ENCODE data around the gene SGCD.

Gene SGCD

DNA sequence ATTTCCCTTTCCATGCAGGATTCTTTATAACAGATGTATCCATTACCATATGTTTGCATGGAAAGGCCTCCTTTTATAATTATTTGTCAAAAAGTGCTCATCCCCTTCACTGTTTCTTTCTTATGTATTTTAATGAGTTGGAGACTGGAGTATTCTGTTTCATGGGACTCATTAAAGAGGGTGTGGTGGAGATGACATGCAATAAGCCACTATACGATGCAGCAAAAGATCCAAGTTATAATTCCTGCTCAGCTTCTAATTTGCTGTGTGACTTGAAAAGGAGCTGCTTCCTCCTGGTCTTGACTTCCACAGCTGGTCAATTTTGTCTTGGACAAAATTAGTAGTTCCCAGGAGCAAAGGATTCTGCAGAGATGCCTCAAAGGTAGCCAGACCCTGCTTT, 13.9 kb downstream of the SGCD start:
- Histone ChIP-seq H3K4ac (ENCODE audit: low read depth, low read length) (no peak overlapping the region), H3K4me2 (ENCODE audit: low read length) (no peak overlapping the region), H3K27ac (ENCODE audit: low read depth, low read length) (no peak overlapping the region), H3K9ac (ENCODE audit: low read length) (no peak overlapping the region), H4K8ac (ENCODE audit: low read depth, low read length) (no peak overlapping the region), H2BK5ac (ENCODE audit: low read length) (no peak overlapping the region), H3K18ac (ENCODE audit: low read length) (no peak overlapping the region), H3K79me2 (ENCODE audit: control insufficient read depth, insufficient read depth, low read length) (no peaks in the 10 kb centered on the region), H3K4me3 (ENCODE audit: low read length) (no peak overlapping the region), H2BK15ac (replicated peaks; ENCODE audit: low read depth) (no peak overlapping the region), H3K23ac (ENCODE audit: low read length) (no peak overlapping the region), H2AK5ac (ENCODE audit: low read length) (no peak overlapping the region), H2BK120ac (ENCODE audit: low read depth, low read length) (no peak overlapping the region), H3K79me1 (ENCODE audit: low read length) (no peaks in the 10 kb centered on the region), H3K36me3 (ENCODE audit: control insufficient read depth, insufficient read depth, low read length) (no peaks in the 10 kb centered on the region), H3K27me3 (ENCODE audit: insufficient read depth, low read length, poor library complexity) (no peaks in the 10 kb centered on the region), H4K5ac (ENCODE audit: low read length) (no peak overlapping the region), H3K56ac (ENCODE audit: low read length) (no peak overlapping the region), H3K4me1 (ENCODE audit: control insufficient read depth, low read depth, low read length) (no peaks in the 10 kb centered on the region)
- no CpG with 5 or more reads among the region's 1 CpG for WGBS (ENCODE audit: extremely low coverage, insufficient coverage, low lambda C conversion rate)
- no peak for DNase-seq

DNA sequence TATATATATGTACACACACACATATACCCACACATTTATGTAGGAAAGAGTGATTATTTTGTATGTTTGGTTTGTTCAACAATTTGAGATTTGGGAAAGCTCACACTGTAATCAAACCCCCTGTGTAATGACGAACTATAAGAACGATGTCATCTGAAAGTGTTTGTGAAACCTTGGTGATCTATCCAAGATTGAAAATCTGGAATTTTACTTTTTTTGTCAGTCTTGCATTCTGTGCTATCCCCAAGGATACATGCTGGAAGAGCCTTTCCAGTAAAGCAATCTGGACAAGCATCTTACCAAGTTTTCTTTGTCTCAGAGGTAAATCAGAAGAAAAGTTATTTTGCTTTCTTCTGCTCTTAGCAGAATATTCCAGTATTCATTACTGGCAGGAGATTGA, 23.3 kb downstream of the SGCD start:
- no peak overlapping the region for H3K27ac ChIP-seq (ENCODE audit: low read depth, low read length)
- no peak overlapping the region for H4K5ac ChIP-seq (ENCODE audit: low read length)
- H3K56ac ChIP-seq (ENCODE audit: low read length), result no peak overlapping the region
- no peak overlapping the region for H3K18ac ChIP-seq (ENCODE audit: low read length)
- H2BK15ac ChIP-seq (replicated peaks; ENCODE audit: low read depth), result no peak overlapping the region
- no peak overlapping the region for H3K23ac ChIP-seq (ENCODE audit: low read length)
- H3K4me3 ChIP-seq (ENCODE audit: low read length), result no peak overlapping the region
- no peaks in the 10 kb centered on the region for H3K36me3 ChIP-seq (ENCODE audit: control insufficient read depth, insufficient read depth, low read length)
- no peak overlapping the region for H2BK120ac ChIP-seq (ENCODE audit: low read depth, low read length)
- H3K9ac ChIP-seq (ENCODE audit: low read length), result no peak overlapping the region
- H3K4ac ChIP-seq (ENCODE audit: low read depth, low read length), result no peak overlapping the region
- no peaks in the 10 kb centered on the region for H3K79me1 ChIP-seq (ENCODE audit: low read length)
- H2BK5ac ChIP-seq (ENCODE audit: low read length), result no peak overlapping the region
- no peaks in the 10 kb centered on the region for H3K4me1 ChIP-seq (ENCODE audit: control insufficient read depth, low read depth, low read length)
- no peaks in the 10 kb centered on the region for H3K27me3 ChIP-seq (ENCODE audit: insufficient read depth, low read length, poor library complexity)
- H3K4me2 ChIP-seq (ENCODE audit: low read length), result no peak overlapping the region
- no peak for DNase-seq
- no peak overlapping the region for H2AK5ac ChIP-seq (ENCODE audit: low read length)
- no peak overlapping the region for H4K8ac ChIP-seq (ENCODE audit: low read depth, low read length)
- H3K79me2 ChIP-seq (ENCODE audit: control insufficient read depth, insufficient read depth, low read length), result no peaks in the 10 kb centered on the region
- WGBS (ENCODE audit: extremely low coverage, insufficient coverage, low lambda C conversion rate), result no CpG with 5 or more reads among the region's 2 CpGs

DNA sequence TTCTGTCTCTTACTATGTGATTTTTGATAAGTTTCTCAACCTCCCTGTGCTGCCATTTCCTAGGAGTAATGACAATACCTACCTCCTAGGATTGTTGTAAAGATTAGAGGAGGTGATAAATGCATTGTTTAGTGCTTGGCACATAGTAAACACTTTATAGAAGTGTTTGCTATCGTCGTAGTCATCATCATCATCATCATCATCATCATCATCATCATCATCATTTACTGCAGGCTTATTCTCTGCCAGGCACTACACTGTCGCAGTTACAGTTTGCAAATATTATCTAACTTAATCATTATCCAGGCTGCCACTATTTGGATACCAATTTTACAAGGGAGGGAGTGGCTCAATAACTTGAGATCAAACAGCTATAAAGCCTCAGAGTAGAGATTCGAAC, 24.5 kb downstream of the SGCD start:
- H4K5ac ChIP-seq (ENCODE audit: low read length), result no peak overlapping the region
- DNase-seq, result no peak
- H2BK120ac ChIP-seq (ENCODE audit: low read depth, low read length), result no peak overlapping the region
- no peaks in the 10 kb centered on the region for H3K79me2 ChIP-seq (ENCODE audit: control insufficient read depth, insufficient read depth, low read length)
- no peaks in the 10 kb centered on the region for H3K36me3 ChIP-seq (ENCODE audit: control insufficient read depth, insufficient read depth, low read length)
- H4K8ac ChIP-seq (ENCODE audit: low read depth, low read length), result no peak overlapping the region
- no peak overlapping the region for H3K27ac ChIP-seq (ENCODE audit: low read depth, low read length)
- no peaks in the 10 kb centered on the region for H3K27me3 ChIP-seq (ENCODE audit: insufficient read depth, low read length, poor library complexity)
- H3K4me2 ChIP-seq (ENCODE audit: low read length), result no peak overlapping the region
- no peak overlapping the region for H3K18ac ChIP-seq (ENCODE audit: low read length)
- no peak overlapping the region for H3K9ac ChIP-seq (ENCODE audit: low read length)
- H2BK15ac ChIP-seq (replicated peaks; ENCODE audit: low read depth), result no peak overlapping the region
- H3K79me1 ChIP-seq (ENCODE audit: low read length), result no peaks in the 10 kb centered on the region
- no peak overlapping the region for H3K4me3 ChIP-seq (ENCODE audit: low read length)
- H3K23ac ChIP-seq (ENCODE audit: low read length), result no peak overlapping the region
- H3K56ac ChIP-seq (ENCODE audit: low read length), result no peak overlapping the region
- no peak overlapping the region for H3K4ac ChIP-seq (ENCODE audit: low read depth, low read length)
- WGBS (ENCODE audit: extremely low coverage, insufficient coverage, low lambda C conversion rate), result no CpG with 5 or more reads among the region's 4 CpGs
- H3K4me1 ChIP-seq (ENCODE audit: control insufficient read depth, low read depth, low read length), result no peaks in the 10 kb centered on the region
- no peak overlapping the region for H2BK5ac ChIP-seq (ENCODE audit: low read length)
- H2AK5ac ChIP-seq (ENCODE audit: low read length), result no peak overlapping the region

- Histone ChIP-seq H3K56ac (ENCODE audit: low read length) (no peak overlapping the region), H2BK15ac (replicated peaks; ENCODE audit: low read depth) (no peak overlapping the region), H2BK120ac (ENCODE audit: low read depth, low read length) (no peak overlapping the region), H3K27me3 (ENCODE audit: insufficient read depth, low read length, poor library complexity) (no peaks in the 10 kb centered on the region), H4K8ac (ENCODE audit: low read depth, low read length) (no peak overlapping the region), H2AK5ac (ENCODE audit: low read length) (no peak overlapping the region), H3K4ac (ENCODE audit: low read depth, low read length) (no peak overlapping the region), H3K36me3 (ENCODE audit: control insufficient read depth, insufficient read depth, low read length) (no peaks in the 10 kb centered on the region), H3K4me2 (ENCODE audit: low read length) (no peak overlapping the region), H3K79me2 (ENCODE audit: control insufficient read depth, insufficient read depth, low read length) (no peaks in the 10 kb centered on the region), H3K27ac (ENCODE audit: low read depth, low read length) (no peak overlapping the region), H3K18ac (ENCODE audit: low read length) (no peak overlapping the region), H3K79me1 (ENCODE audit: low read length) (no peaks in the 10 kb centered on the region), H4K5ac (ENCODE audit: low read length) (no peak overlapping the region), H3K23ac (ENCODE audit: low read length) (no peak overlapping the region), H2BK5ac (ENCODE audit: low read length) (no peak overlapping the region), H3K4me3 (ENCODE audit: low read length) (no peak overlapping the region), H3K4me1 (ENCODE audit: control insufficient read depth, low read depth, low read length) (no peaks in the 10 kb centered on the region), H3K9ac (ENCODE audit: low read length) (no peak overlapping the region)
- no peak for DNase-seq
Observed at GRCh38 chr5:156354571-156354970, 27.6 kb downstream of the SGCD start.

DNA sequence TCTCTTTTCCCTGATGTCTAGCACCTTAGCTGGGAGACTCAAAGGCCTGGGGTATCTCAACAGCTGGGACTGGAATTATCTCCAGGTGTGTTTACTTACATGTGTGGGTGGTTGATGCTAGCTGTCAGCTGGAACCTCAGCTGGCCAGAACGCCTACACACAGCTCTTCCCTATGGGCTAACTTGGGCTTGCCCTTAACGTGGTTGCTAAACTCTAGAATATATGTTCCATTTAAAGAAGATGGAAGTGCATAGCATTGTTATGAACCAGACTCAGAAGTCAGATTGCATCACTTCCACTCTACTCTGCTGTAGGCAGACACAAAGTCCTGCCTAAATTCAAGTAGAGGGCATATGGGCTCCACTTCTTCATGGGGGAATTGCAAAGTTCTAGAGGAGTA, 29.3 kb downstream of the SGCD start:
- no peak overlapping the region for H2BK120ac ChIP-seq (ENCODE audit: low read depth, low read length)
- H3K79me1 ChIP-seq (ENCODE audit: low read length), result no peaks in the 10 kb centered on the region
- no peaks in the 10 kb centered on the region for H3K36me3 ChIP-seq (ENCODE audit: control insufficient read depth, insufficient read depth, low read length)
- H2AK5ac ChIP-seq (ENCODE audit: low read length), result no peak overlapping the region
- no peaks in the 10 kb centered on the region for H3K4me1 ChIP-seq (ENCODE audit: control insufficient read depth, low read depth, low read length)
- H3K18ac ChIP-seq (ENCODE audit: low read length), result no peak overlapping the region
- H3K23ac ChIP-seq (ENCODE audit: low read length), result no peak overlapping the region
- H2BK15ac ChIP-seq (replicated peaks; ENCODE audit: low read depth), result no peak overlapping the region
- H3K4ac ChIP-seq (ENCODE audit: low read depth, low read length), result no peak overlapping the region
- no peak overlapping the region for H3K9ac ChIP-seq (ENCODE audit: low read length)
- H3K4me3 ChIP-seq (ENCODE audit: low read length), result no peak overlapping the region
- no peak for DNase-seq
- H3K79me2 ChIP-seq (ENCODE audit: control insufficient read depth, insufficient read depth, low read length), result no peaks in the 10 kb centered on the region
- no peaks in the 10 kb centered on the region for H3K27me3 ChIP-seq (ENCODE audit: insufficient read depth, low read length, poor library complexity)
- no peak overlapping the region for H3K27ac ChIP-seq (ENCODE audit: low read depth, low read length)
- no peak overlapping the region for H3K56ac ChIP-seq (ENCODE audit: low read length)
- H4K5ac ChIP-seq (ENCODE audit: low read length), result no peak overlapping the region
- no peak overlapping the region for H2BK5ac ChIP-seq (ENCODE audit: low read length)
- no peak overlapping the region for H3K4me2 ChIP-seq (ENCODE audit: low read length)
- WGBS (ENCODE audit: extremely low coverage, insufficient coverage, low lambda C conversion rate), result no CpG with 5 or more reads among the region's 2 CpGs
- H4K8ac ChIP-seq (ENCODE audit: low read depth, low read length), result no peak overlapping the region

DNA sequence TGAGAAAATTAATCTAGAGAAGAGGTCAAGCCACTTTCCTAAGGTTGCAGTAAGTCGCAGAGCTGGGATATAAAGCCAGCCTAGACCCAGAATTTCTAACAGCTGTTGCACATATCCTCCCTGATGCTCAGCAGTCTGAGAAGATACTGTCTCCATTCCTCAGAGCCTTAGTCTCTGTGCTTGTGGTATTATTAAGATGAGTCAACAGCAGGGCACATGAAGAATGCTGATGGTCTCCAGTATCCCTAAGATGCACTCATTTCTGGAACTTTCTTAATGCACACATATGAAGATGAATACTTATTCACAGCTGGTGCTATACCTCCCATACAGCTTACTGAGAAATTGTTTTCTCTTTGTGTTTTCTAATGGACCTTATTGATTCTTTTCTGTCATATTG, 32.5 kb downstream of the SGCD start:
- Histone ChIP-seq H2AK5ac (ENCODE audit: low read length) (no peak overlapping the region), H3K23ac (ENCODE audit: low read length) (no peak overlapping the region)

More for the DNA sequence above, 32.5 kb downstream of the SGCD start:
- H4K8ac ChIP-seq (ENCODE audit: low read depth, low read length), result no peak overlapping the region
- WGBS (ENCODE audit: extremely low coverage, insufficient coverage, low lambda C conversion rate), result no CpG with 5 or more reads among the region's 1 CpG
- H3K27me3 ChIP-seq (ENCODE audit: insufficient read depth, low read length, poor library complexity), result no peaks in the 10 kb centered on the region
- no peaks in the 10 kb centered on the region for H3K36me3 ChIP-seq (ENCODE audit: control insufficient read depth, insufficient read depth, low read length)
- H3K79me2 ChIP-seq (ENCODE audit: control insufficient read depth, insufficient read depth, low read length), result no peaks in the 10 kb centered on the region
- H3K79me1 ChIP-seq (ENCODE audit: low read length), result no peaks in the 10 kb centered on the region
- H2BK5ac ChIP-seq (ENCODE audit: low read length), result no peak overlapping the region
- no peak overlapping the region for H3K56ac ChIP-seq (ENCODE audit: low read length)
- no peak for DNase-seq
- no peak overlapping the region for H4K5ac ChIP-seq (ENCODE audit: low read length)
- H3K9ac ChIP-seq (ENCODE audit: low read length), result no peak overlapping the region
- no peak overlapping the region for H3K4me2 ChIP-seq (ENCODE audit: low read length)
- H2BK15ac ChIP-seq (replicated peaks; ENCODE audit: low read depth), result no peak overlapping the region
- no peaks in the 10 kb centered on the region for H3K4me1 ChIP-seq (ENCODE audit: control insufficient read depth, low read depth, low read length)
- H3K27ac ChIP-seq (ENCODE audit: low read depth, low read length), result no peak overlapping the region
- H2BK120ac ChIP-seq (ENCODE audit: low read depth, low read length), result no peak overlapping the region
- H3K4ac ChIP-seq (ENCODE audit: low read depth, low read length), result no peak overlapping the region
- no peak overlapping the region for H3K4me3 ChIP-seq (ENCODE audit: low read length)
- H3K18ac ChIP-seq (ENCODE audit: low read length), result no peak overlapping the region
